ENCODE results near the gene LRRFIP2.
"Not testable (repeated sequence)": the region's sequence is repeated elsewhere in the genome, so short reads cannot be mapped to it uniquely, and the experiment has no call there.

Gene LRRFIP2

GRCh38 chr3:37183976-37184375 lies 9.6 kb upstream of the LRRFIP2 start:
- no peak for DNase-seq (ENCODE audit: low spot score)

GRCh38 chr3:37183375-37183831 lies 9.0 kb upstream of the LRRFIP2 start:
- no peak for DNase-seq (ENCODE audit: low spot score)

- DNase-seq (ENCODE audit: low spot score): no peak
Measured at GRCh38 chr3:37182816-37183215, 8.4 kb upstream of the LRRFIP2 start.

- no peak for DNase-seq (ENCODE audit: low spot score)
Measured at GRCh38 chr3:37181756-37182155, 7.4 kb upstream of the LRRFIP2 start.

- no peak for DNase-seq (ENCODE audit: low spot score)
Measured at GRCh38 chr3:37179144-37179967, 5.0 kb upstream of the LRRFIP2 start.

GRCh38 chr3:37173806-37174205 lies 576 bp downstream of the LRRFIP2 start:
- no peak for DNase-seq (ENCODE audit: low spot score)

- DNase-seq (ENCODE audit: low spot score): no peak
Measured at GRCh38 chr3:37171144-37171543, 3.2 kb downstream of the LRRFIP2 start.

- DNase-seq (ENCODE audit: low spot score): no peak
Measured at GRCh38 chr3:37170513-37170912, 3.9 kb downstream of the LRRFIP2 start.

GRCh38 chr3:37170060-37170459 lies 4.3 kb downstream of the LRRFIP2 start:
- DNase-seq (ENCODE audit: low spot score): no peak

GRCh38 chr3:37168896-37169295 lies 5.5 kb downstream of the LRRFIP2 start:
- no peak for DNase-seq (ENCODE audit: low spot score)

GRCh38 chr3:37163262-37164015 lies 10.9 kb downstream of the LRRFIP2 start:
- no peak for DNase-seq (ENCODE audit: low spot score)

- no peak for DNase-seq (ENCODE audit: low spot score)
Measured at GRCh38 chr3:37162501-37163245, 11.7 kb downstream of the LRRFIP2 start.

GRCh38 chr3:37161351-37161750 lies 13.0 kb downstream of the LRRFIP2 start:
- DNase-seq (ENCODE audit: low spot score): no peak

GRCh38 chr3:37155782-37156181 lies 18.6 kb downstream of the LRRFIP2 start:
- DNase-seq (ENCODE audit: low spot score): no peak

GRCh38 chr3:37154668-37155314 lies 19.6 kb downstream of the LRRFIP2 start:
- no peak for DNase-seq (ENCODE audit: low spot score)

- no peak for DNase-seq (ENCODE audit: low spot score)
Measured at GRCh38 chr3:37150621-37151020, 23.8 kb downstream of the LRRFIP2 start.

- DNase-seq (ENCODE audit: low spot score): no peak
Measured at GRCh38 chr3:37149257-37149656, 25.1 kb downstream of the LRRFIP2 start.

- DNase-seq (ENCODE audit: low spot score): no peak
Measured at GRCh38 chr3:37148208-37148607, 26.2 kb downstream of the LRRFIP2 start.

- no peak for DNase-seq (ENCODE audit: low spot score)
Measured at GRCh38 chr3:37147666-37148065, 26.7 kb downstream of the LRRFIP2 start.

GRCh38 chr3:37146927-37147326 lies 27.5 kb downstream of the LRRFIP2 start:
- DNase-seq (ENCODE audit: low spot score): not testable (repeated sequence)

- no peak for DNase-seq (ENCODE audit: low spot score)
Measured at GRCh38 chr3:37145611-37146010, 28.8 kb downstream of the LRRFIP2 start.

- DNase-seq (ENCODE audit: low spot score): no peak
Measured at GRCh38 chr3:37144806-37145205, 29.6 kb downstream of the LRRFIP2 start.
